PFSK-1 (cell line): ENCODE data around the gene CREB3L4.

Experiments used
- FOXP2 ChIP-seq: optimal IDR thresholded peaks from 2 replicates; pipeline ENCODE3; 2011; ENCODE audit warnings: borderline replicate concordance, control low read depth, inconsistent platforms; ENCODE audit not compliant: insufficient read depth; ENCODE audit errors: extremely low read length, extremely low read depth
- POLR2AphosphoS5 ChIP-seq: IDR thresholded peaks from 2 replicates; pipeline ENCODE4 v1.6.1; 2012; ENCODE audit warnings: low read depth, mild to moderate bottlenecking, control low read depth, low read length, moderate library complexity
- SIN3A ChIP-seq: IDR thresholded peaks from 2 replicates; pipeline ENCODE4 v1.6.1; 2012; ENCODE audit warnings: mild to moderate bottlenecking, low read length, moderate library complexity, borderline replicate concordance; ENCODE audit not compliant: insufficient read depth
- TAF1 ChIP-seq: IDR thresholded peaks from 2 replicates; pipeline ENCODE4 v1.6.1; 2012; ENCODE audit warnings: low read length, control low read depth, borderline replicate concordance; ENCODE audit not compliant: insufficient read depth
- TF ChIP-seq, protein P1 (sequence below), 2 experiments: IDR thresholded peaks; 2 replicates each; pipeline versions ENCODE4 v1.6.1 to v1.8.0; 2011 to 2012; ENCODE audit warnings: low read depth in 2 of 2, low read length in 2 of 2, control low read depth in 1 of 2, inconsistent platforms in 1 of 2, mild to moderate bottlenecking in 1 of 2, moderate library complexity in 1 of 2; ENCODE audit not compliant: insufficient read depth in 1 of 2

The CREB3L4 gene

DNA sequence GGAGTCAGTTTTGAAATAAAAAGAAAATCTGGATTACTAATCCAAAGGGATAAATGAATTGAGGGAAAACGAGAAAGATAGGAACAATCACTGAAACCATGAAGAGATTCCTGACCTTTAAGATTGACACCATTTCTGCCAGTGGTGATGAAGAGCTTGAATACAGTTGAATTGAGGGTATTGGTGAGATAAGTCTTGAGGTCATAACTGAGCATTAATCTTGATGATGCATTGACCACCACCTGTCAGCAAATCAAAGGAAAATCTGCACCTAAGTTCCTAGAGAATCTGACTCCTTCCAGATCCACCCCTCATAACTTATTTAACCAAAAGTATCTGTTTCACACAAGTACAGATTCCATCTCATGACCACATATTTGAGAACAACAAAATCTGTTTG lies 44.4 kb downstream of the CREB3L4 start:
- TF ChIP-seq POLR2AphosphoS5 (no peak), FOXP2 (no peak), SIN3A (no peak), TAF1 (no peak)
- TF ChIP-seq, protein P1, sequence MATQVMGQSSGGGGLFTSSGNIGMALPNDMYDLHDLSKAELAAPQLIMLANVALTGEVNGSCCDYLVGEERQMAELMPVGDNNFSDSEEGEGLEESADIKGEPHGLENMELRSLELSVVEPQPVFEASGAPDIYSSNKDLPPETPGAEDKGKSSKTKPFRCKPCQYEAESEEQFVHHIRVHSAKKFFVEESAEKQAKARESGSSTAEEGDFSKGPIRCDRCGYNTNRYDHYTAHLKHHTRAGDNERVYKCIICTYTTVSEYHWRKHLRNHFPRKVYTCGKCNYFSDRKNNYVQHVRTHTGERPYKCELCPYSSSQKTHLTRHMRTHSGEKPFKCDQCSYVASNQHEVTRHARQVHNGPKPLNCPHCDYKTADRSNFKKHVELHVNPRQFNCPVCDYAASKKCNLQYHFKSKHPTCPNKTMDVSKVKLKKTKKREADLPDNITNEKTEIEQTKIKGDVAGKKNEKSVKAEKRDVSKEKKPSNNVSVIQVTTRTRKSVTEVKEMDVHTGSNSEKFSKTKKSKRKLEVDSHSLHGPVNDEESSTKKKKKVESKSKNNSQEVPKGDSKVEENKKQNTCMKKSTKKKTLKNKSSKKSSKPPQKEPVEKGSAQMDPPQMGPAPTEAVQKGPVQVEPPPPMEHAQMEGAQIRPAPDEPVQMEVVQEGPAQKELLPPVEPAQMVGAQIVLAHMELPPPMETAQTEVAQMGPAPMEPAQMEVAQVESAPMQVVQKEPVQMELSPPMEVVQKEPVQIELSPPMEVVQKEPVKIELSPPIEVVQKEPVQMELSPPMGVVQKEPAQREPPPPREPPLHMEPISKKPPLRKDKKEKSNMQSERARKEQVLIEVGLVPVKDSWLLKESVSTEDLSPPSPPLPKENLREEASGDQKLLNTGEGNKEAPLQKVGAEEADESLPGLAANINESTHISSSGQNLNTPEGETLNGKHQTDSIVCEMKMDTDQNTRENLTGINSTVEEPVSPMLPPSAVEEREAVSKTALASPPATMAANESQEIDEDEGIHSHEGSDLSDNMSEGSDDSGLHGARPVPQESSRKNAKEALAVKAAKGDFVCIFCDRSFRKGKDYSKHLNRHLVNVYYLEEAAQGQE (IDR thresholded peaks at IDR 0.05; ENCODE audit: insufficient read depth in 1 of 2, low read depth in 2 of 2, low read length in 2 of 2) = no peak

DNA sequence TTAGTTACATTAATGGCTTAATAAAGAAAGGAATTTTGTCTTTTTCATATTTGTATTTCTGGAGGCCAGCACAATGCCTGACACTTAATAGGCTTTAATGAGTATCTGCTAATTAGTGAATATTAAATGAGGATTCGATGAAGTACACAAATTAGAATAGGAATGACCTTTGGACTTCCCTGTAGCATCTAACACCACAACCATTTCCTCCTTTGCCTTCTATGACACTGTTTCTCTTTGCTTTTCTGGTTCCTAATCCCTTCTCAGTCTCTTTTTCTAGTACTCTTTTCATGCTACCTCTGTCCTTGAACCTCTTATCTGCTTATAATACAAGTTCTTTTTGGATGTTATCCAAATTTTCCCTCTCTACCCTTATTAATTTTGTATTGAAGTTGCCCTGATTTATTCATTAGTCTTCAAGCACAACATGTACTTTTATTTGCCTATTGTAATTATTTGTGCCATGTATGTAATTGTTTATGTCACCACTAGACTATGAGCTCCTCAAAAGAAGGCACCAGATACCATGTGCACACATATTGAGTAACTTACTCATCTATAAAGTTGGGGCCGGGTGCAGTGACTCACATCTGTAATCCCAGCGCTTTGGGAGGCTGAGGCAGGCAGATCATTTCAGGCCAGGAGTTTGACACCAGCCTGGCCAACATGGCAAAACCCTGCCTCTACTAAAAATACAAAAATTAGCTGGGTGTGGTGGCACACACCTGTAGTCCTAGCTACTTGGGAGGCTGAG lies 46.6 kb downstream of the CREB3L4 start:
- TF ChIP-seq SIN3A (no peak), FOXP2 (no peak), POLR2AphosphoS5 (no peak), TAF1 (no peak)
- TF ChIP-seq, protein P1 (IDR thresholded peaks at IDR 0.05; ENCODE audit: insufficient read depth in 1 of 2, low read depth in 2 of 2, low read length in 2 of 2) = no peak

DNA sequence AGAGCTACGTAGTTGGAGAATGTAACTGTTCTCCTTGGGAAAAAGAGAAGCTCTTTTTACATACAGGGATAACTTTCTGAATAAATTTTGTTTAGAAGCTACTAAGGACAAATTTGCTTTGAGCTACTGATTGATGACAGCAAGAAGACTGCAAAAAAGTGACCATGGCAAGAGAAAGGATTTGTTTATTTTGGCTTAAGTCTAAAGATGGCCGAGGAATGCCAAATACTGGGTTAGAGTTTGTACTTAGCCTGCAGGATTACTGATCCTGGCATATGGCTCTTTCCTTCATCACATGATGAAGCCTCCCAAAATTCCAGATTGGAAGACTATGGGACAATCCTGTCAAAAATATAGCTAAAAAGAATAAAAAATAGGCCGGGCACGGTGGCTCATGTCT lies 51.6 kb downstream of the CREB3L4 start:
- TF ChIP-seq, protein P1 (IDR thresholded peaks at IDR 0.05; ENCODE audit: insufficient read depth in 1 of 2, low read depth in 2 of 2, low read length in 2 of 2) = no peak
- TF ChIP-seq SIN3A (no peak), FOXP2 (no peak), POLR2AphosphoS5 (no peak), TAF1 (no peak)

DNA sequence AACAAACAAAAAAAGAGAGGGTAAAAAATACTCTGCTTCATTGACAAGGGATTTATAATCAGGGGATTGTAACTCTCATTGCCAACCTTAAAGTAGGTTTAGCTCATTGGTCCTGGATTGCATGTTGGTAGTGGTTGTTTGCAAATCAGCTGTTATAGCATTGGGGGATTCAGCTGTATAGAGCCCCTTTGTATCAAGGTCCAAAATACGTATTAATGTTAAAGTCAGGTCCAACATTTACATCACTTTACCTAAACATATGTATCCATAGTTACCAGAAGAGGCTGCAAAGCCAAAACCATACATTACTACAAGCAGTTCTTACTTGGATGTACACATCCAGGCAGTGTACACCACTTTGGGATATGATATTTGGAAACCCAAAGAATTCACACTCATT lies 52.2 kb downstream of the CREB3L4 start:
- no peak for TF ChIP-seq SIN3A
- TF ChIP-seq FOXP2 = no peak
- no peak for TF ChIP-seq TAF1
- TF ChIP-seq, protein P1 (IDR thresholded peaks at IDR 0.05; ENCODE audit: insufficient read depth in 1 of 2, low read depth in 2 of 2, low read length in 2 of 2) = no peak
- TF ChIP-seq POLR2AphosphoS5 = no peak
